SK-N-MC (cell line): ENCODE measurements around the gene DYNC1LI2.
"Not testable (repeated sequence)": the region's sequence is repeated elsewhere in the genome, so short reads cannot be mapped to it uniquely, and the experiment has no call there.

Experiments used
- DNase-seq: peaks from one replicate; pipeline ENCODE4 v3.0.0-alpha.2; 2011; ENCODE audit warnings: low read depth, low spot score
- H3K27ac ChIP-seq: fragments of 200-600 bp; sonication (generic); 2 replicates; pipeline ENCODE4 v1.5.1; 2016; ENCODE audit warnings: mixed run types
- H3K36me3 ChIP-seq: fragments of 200-600 bp; sonication (generic); 2 replicates; pipeline ENCODE4 v1.6.1; 2017; ENCODE audit warnings: antibody characterized with exemption, low read length, mixed read lengths; ENCODE audit not compliant: insufficient read depth
- H3K4me3 ChIP-seq: fragments of 200-600 bp; sonication (generic); 2 replicates; pipeline ENCODE4 v1.5.1; 2016
- H3K9ac ChIP-seq: fragments of 200-600 bp; sonication (generic); 2 replicates; pipeline ENCODE4 v1.8.0; 2017; ENCODE audit warnings: mixed run types, mixed read lengths; ENCODE audit not compliant: insufficient read length
- H3K9me3 ChIP-seq: fragments of 200-600 bp; sonication (generic); 2 replicates; pipeline ENCODE4 v1.6.1; 2017; ENCODE audit warnings: low read depth, mild to moderate bottlenecking, antibody characterized with exemption, low read length, moderate library complexity, mixed read lengths
- EZH2 ChIP-seq: fragments of 200-600 bp; sonication (generic); IDR thresholded peaks from one replicate; pipeline ENCODE4 v1.6.1; 2017; ENCODE audit warnings: antibody characterized with exemption
- FOXP2 ChIP-seq: optimal IDR thresholded peaks from 2 replicates; pipeline ENCODE3; 2011; ENCODE audit warnings: mild to moderate bottlenecking, moderate library complexity; ENCODE audit not compliant: insufficient read depth; ENCODE audit errors: extremely low read length, control extremely low read depth
- POLR2AphosphoS5 ChIP-seq: IDR thresholded peaks from 2 replicates; pipeline ENCODE4 v1.6.1; 2012; ENCODE audit warnings: mild to moderate bottlenecking, low read depth, low read length, borderline replicate concordance

The DYNC1LI2 gene

DNA sequence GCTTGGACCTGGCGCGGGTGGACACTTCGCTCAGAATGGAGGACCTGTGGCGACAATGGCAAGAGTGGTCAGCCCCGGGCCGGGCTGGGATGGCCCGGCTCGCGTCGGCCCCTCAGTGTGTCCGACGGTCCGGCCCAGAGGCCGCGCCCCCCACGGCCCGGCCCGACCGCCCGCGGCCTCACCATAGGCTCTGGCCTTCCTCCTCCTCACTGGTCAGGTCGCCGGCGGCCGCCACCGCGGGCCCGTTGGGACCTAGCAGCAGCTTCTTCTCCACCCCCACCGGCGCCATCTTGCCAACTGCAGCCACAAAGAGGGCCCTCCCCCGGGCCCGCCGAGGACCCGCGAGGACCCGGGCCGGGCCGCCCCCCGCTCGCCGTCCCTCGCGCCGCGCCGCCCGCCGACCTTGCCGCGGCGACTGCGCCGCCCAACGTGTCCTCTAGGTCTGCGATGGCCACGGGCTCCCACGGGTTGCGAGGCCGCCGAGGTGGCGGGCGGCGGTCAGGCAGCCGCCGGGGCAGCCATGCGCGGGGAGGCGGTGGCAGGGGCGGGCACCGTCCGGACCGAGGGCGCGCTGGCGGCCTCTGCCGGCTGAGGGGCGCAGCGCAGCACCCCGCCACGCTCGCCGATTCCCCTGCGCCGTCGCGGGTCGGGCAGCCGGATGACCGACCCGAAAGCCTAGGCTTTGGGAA, at the start of gene DYNC1LI2:
DYNC1LI2 (minus strand) TSS at position 307 of the 689 bp plus-strand sequence; CDS start at position 289, 18 bp downstream.
- 0 out of 2 replicates have a peak within 1 kb of the TSS, but pooled peaks have one; percentile 60 for H3K27ac ChIP-seq
- peak within 1 kb of the TSS; percentile 83 for H3K4me3 ChIP-seq
- peak within 1 kb of the TSS; percentile 92 for H3K9ac ChIP-seq
- no peak for DNase-seq
- TF ChIP-seq FOXP2 (no peak), EZH2 (no peak), POLR2AphosphoS5 (peak; percentile 38; the same call in 1 of the 2 replicates)
- H3K9me3 ChIP-seq: no peaks in the 10 kb centered on the region
- H3K36me3 ChIP-seq: peaks cover 23% of the 10 kb centered on the region; the same call in 1 of the 2 replicates

DNA sequence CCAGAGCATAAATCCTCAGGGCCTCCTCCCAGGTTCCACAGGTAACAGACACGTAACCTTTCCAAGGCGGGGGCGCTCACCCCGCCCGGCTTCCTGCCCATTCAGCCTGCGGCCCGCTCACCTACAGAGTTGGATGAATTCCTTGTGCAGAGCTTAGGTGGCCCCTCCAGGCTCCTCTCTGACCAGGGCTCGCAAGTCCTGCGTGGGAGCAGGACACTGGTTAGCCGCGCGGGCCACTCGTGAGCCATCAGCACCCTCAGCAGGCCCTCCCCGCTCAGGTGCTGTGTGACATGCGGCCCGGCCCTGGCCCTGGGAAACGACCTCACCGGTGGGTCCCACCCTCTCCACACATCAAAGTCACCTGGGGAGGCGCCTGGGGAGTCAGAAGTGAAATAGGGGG, 49.4 kb upstream of the DYNC1LI2 start:
- TF ChIP-seq POLR2AphosphoS5: no peak
- TF ChIP-seq FOXP2: no peak
- TF ChIP-seq EZH2: no peak

DNA sequence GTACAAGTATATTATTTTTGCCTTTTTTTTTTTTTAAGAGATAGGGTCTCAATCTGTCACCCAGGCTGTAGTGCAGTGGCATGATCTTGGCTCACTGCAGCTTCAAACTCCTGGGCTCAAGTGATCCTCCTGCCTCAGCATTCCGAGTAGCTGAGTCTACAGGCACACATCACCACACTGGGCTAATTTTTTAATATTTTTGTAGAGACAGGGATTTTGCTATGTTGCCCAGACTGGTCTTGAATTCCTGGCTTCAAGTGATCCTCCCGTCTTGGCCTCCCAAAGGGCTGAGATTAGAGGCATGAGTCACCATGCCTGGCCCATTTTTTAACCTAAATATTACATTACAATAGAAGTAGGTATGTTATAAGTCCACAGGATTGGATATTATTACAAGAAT, 46.8 kb upstream of the DYNC1LI2 start:
- H3K4me3 ChIP-seq: no peak overlapping the region
- no peaks in the 10 kb centered on the region for H3K9me3 ChIP-seq
- no peak overlapping the region for H3K9ac ChIP-seq
- H3K36me3 ChIP-seq: no peaks in the 10 kb centered on the region
- no peak for DNase-seq
- no peak overlapping the region for H3K27ac ChIP-seq
- TF ChIP-seq FOXP2: no peak
- TF ChIP-seq POLR2AphosphoS5: no peak
- no peak for TF ChIP-seq EZH2

More for the DNA sequence above, 49.4 kb upstream of the DYNC1LI2 start:
- H3K9me3 ChIP-seq: no peaks in the 10 kb centered on the region
- peaks cover 21% of the 10 kb centered on the region for H3K36me3 ChIP-seq
- H3K4me3 ChIP-seq: no peak overlapping the region
- no peak overlapping the region for H3K9ac ChIP-seq
- H3K27ac ChIP-seq: no peak overlapping the region
- DNase-seq: no peak

DNA sequence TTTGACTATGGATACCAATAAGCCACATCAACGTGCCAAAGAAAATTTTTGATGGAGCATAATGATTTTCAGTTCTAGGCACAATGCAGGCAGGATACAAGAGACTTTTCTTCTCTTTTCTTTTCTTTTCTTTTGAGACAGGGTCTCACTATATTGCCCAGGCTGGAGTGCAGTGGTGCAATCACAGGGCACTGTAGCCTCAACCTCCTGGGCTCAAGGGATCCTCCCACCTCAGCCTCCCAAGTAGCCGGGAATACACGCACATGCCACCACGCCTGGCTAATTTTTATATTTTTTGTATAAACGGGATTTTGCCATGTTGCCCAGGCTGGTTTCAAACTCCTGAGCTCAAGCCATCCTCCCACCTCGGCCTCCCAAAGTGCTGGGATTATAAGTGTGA, 42.6 kb upstream of the DYNC1LI2 start:
- not testable (repeated sequence) for H3K9me3 ChIP-seq, H3K4me3 ChIP-seq, H3K27ac ChIP-seq, H3K9ac ChIP-seq, H3K36me3 ChIP-seq, DNase-seq

DNA sequence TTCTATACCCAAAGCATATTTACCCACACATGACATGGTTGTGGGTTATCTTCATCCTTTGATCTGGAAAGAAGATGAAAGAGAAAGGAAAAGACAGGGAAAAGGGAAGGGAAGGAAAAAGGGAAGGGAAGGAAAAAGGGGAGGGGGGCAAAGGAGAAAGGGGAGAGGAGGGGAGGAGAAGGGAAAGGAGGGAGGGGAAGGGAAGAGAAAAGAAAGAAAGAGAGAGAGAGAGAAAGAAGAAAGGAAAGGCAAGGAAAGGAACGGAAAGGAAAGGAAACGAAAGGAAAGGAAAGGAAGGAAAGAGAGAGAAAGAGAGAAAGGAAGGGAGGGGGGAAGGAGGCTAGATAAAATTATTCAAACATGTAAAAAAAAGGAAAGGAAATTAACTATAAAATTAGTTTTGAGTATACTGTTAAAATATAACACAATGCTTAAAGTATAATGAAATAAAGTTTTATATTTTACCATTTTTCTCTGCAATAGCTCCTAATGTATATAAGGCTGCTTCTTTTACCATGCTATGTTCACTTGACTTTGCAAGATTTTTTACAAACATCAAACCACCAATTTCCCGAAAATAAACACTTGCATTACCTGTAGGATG, 38.8 kb upstream of the DYNC1LI2 start:
- no peak for DNase-seq
- H3K27ac ChIP-seq: no peak overlapping the region
- no peaks in the 10 kb centered on the region for H3K9me3 ChIP-seq
- H3K36me3 ChIP-seq: no peaks in the 10 kb centered on the region
- no peak overlapping the region for H3K4me3 ChIP-seq
- TF ChIP-seq EZH2 (no peak), POLR2AphosphoS5 (no peak), FOXP2 (no peak)
- no peak overlapping the region for H3K9ac ChIP-seq

DNA sequence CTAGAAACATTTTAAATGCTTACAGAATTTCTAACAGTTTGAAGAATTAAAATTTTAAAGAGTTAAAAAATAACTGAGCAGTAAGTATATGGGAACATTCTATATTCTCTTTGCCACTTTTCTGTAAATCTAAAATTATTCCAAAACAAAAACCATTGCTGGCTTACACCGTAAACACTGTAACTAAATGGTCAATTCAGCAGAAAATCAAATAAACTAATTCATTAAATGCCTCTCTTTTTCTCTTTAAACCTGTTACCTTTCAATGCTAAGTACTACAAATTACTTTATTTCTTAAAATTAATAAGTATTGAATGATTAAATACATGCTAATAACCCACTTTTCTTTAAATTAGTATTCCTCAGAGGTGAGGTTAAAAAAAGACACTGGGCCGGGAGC, 36.0 kb upstream of the DYNC1LI2 start:
- TF ChIP-seq POLR2AphosphoS5 (no peak), FOXP2 (no peak), EZH2 (no peak)
- Histone ChIP-seq H3K9ac (no peak overlapping the region), H3K27ac (no peak overlapping the region), H3K9me3 (no peaks in the 10 kb centered on the region), H3K36me3 (no peaks in the 10 kb centered on the region), H3K4me3 (no peak overlapping the region)
- DNase-seq: no peak

DNA sequence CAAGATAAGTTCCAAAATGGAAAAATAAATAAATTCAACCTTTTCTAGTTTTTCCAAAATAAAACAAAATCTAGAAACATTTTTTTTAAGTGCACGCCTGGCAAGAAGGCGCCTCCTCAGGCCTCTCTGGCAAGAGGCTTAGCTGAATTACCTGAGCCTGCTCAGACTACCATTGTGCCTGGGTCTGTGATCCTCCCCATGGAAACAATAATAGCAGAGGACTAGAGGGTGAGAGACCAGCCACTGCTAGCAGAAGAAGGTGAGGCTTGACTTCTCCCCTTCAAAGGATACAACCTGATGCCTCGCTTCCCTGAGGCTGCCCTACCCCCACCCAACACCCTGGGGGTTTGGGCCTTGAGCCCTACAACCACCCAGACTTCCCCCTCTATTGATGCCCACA, 35.1 kb upstream of the DYNC1LI2 start:
- Histone ChIP-seq H3K4me3 (no peak overlapping the region), H3K36me3 (no peaks in the 10 kb centered on the region), H3K9me3 (no peaks in the 10 kb centered on the region), H3K27ac (no peak overlapping the region), H3K9ac (no peak overlapping the region)
- DNase-seq: no peak
- no peak for TF ChIP-seq FOXP2
- TF ChIP-seq EZH2: no peak
- TF ChIP-seq POLR2AphosphoS5: no peak

DNA sequence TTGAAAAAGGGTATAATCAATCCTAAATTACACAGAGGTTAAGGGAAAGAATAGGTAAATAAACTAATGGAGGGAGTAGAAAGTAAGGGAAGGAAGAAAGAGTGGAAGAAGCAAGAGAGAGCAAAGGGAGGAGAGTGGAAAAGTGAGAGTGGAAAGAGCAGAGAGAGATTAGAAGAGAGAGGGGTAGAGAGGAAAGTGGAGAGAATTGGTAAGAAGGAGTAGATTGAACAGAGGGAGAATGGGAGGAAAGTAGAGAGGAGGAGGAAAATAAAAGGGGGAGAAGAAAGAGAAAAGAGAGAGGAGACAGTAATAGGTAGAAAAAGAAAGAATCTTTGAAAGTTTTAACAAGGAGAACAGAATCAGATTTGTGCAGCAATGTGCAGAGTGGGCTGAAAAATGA, 25.0 kb upstream of the DYNC1LI2 start:
- DNase-seq: no peak
- no peak for TF ChIP-seq FOXP2
- no peak for TF ChIP-seq POLR2AphosphoS5
- no peak for TF ChIP-seq EZH2
- Histone ChIP-seq H3K27ac (no peak overlapping the region), H3K36me3 (no peaks in the 10 kb centered on the region), H3K4me3 (no peak overlapping the region), H3K9ac (no peak overlapping the region), H3K9me3 (no peaks in the 10 kb centered on the region)
